IMR-90 (cell line): ENCODE results near the gene IGF1. TPM values are rescaled to one million over a fixed set of nuclear protein-coding genes. Genes with fewer than 3 reads are reported as not detected.

Source experiments
- ATAC-seq: fragments of 200-7000 bp; cut with Tn5 transposase; 2 replicates; pipeline ENCODE4 v1.9.1; 2020; ENCODE audit warnings: low read depth, mild to moderate bottlenecking, moderate library complexity
- BruUV-seq: library from RNA; stranded (reverse); fragments of 400-500 nt; replicated peaks from 2 replicates; lab custom pipeline; 2021; lab: Mats Ljungman, UMichigan
- CTCF ChIA-PET: fragments of 300-600 bp; formaldehyde crosslinking; extraction: SDS; loops from one replicate; lab custom pipeline; 2021; ENCODE audit warnings: antibody characterized with exemption; lab: Yijun Ruan, JAX
- POLR2A ChIA-PET: fragments of 300-600 bp; sonication (Branson Sonifier 250); formaldehyde crosslinking; loops from one replicate; lab custom pipeline; 2022; ENCODE audit warnings: antibody characterized with exemption; ENCODE audit not compliant: unreplicated experiment; lab: Charles Lee
- DNase-seq: peaks from one replicate; pipeline ENCODE4 v3.0.0; 2013
- H2AFZ ChIP-seq: replicated peaks from 2 replicates; pipeline ENCODE3; 2013; ENCODE audit warnings: low read length, mild to moderate bottlenecking; ENCODE audit not compliant: poor library complexity
- H2AK5ac ChIP-seq: 2 replicates; pipeline ENCODE4 v1.6.1; 2013; ENCODE audit warnings: low read depth, low read length, inconsistent platforms
- H2AK9ac ChIP-seq: replicated peaks from 2 replicates; pipeline ENCODE3; 2013; ENCODE audit warnings: mild to moderate bottlenecking, low read depth, low read length, moderate library complexity; ENCODE audit not compliant: poor library complexity
- H2BK120ac ChIP-seq: 2 replicates; pipeline ENCODE4 v1.6.1; 2013; ENCODE audit warnings: low read depth, low read length, inconsistent platforms
- H2BK15ac ChIP-seq: 3 replicates; pipeline ENCODE4 v1.6.1; 2013; ENCODE audit warnings: low read depth, low read length, inconsistent platforms
- H2BK20ac ChIP-seq: 2 replicates; pipeline ENCODE4 v1.6.1; 2013; ENCODE audit warnings: low read depth, mild to moderate bottlenecking, inconsistent platforms, low read length, moderate library complexity
- H2BK5ac ChIP-seq: 2 replicates; pipeline ENCODE4 v1.6.1; 2013; ENCODE audit warnings: mild to moderate bottlenecking, low read depth, low read length, inconsistent platforms; ENCODE audit not compliant: poor library complexity, severe bottlenecking
- H3K14ac ChIP-seq: replicated peaks from 2 replicates; pipeline ENCODE4 v1.6.1; 2013; ENCODE audit warnings: low read depth, low read length, inconsistent platforms
- H3K18ac ChIP-seq: 2 replicates; pipeline ENCODE4 v1.6.1; 2013; ENCODE audit warnings: low read depth, low read length, control low read depth
- H3K23ac ChIP-seq: 2 replicates; pipeline ENCODE4 v1.6.1; 2013; ENCODE audit warnings: low read depth, low read length, inconsistent platforms
- H3K27ac ChIP-seq: 2 replicates; pipeline ENCODE4 v1.5.1; 2013; ENCODE audit warnings: mild to moderate bottlenecking, control low read depth, low read length; ENCODE audit not compliant: insufficient read depth
- H3K27me3 ChIP-seq: 2 replicates; pipeline ENCODE4 v1.6.1; 2013; ENCODE audit warnings: low read length; ENCODE audit not compliant: control insufficient read depth, insufficient read depth
- H3K36me3 ChIP-seq: 2 replicates; pipeline ENCODE4 v1.6.1; 2013; ENCODE audit warnings: low read length, mixed read lengths; ENCODE audit not compliant: control insufficient read depth, insufficient read depth
- H3K4ac ChIP-seq: 2 replicates; pipeline ENCODE4 v1.6.1; 2013; ENCODE audit warnings: low read depth, low read length, inconsistent platforms
- H3K4me1 ChIP-seq: 2 replicates; pipeline ENCODE4 v1.6.1; 2013; ENCODE audit warnings: low read length, mixed read lengths; ENCODE audit not compliant: control insufficient read depth, insufficient read depth
- H3K4me2 ChIP-seq: 2 replicates; pipeline ENCODE4 v1.6.1; 2013; ENCODE audit warnings: low read depth, mild to moderate bottlenecking, control low read depth, low read length, moderate library complexity
- H3K4me3 ChIP-seq: 2 replicates; pipeline ENCODE4 v1.5.1; 2013; ENCODE audit warnings: low read depth, mild to moderate bottlenecking, control low read depth, low read length, moderate library complexity; ENCODE audit not compliant: insufficient read depth
- H3K56ac ChIP-seq: 2 replicates; pipeline ENCODE4 v1.6.1; 2013; ENCODE audit warnings: low read length, inconsistent platforms; ENCODE audit not compliant: insufficient read depth; ENCODE audit errors: extremely low read depth
- H3K79me1 ChIP-seq, 2 experiments: 2 replicates each; pipeline ENCODE4 v1.6.1; 2013; ENCODE audit warnings: low read length in 2 of 2, inconsistent platforms in 1 of 2, low read depth in 1 of 2
- H3K9ac ChIP-seq: 2 replicates; pipeline ENCODE4 v1.6.1; 2013; ENCODE audit warnings: low read depth, low read length, control low read depth
- H3K9me1 ChIP-seq: 2 replicates; pipeline ENCODE4 v1.6.1; 2013; ENCODE audit warnings: low read length, inconsistent platforms; ENCODE audit not compliant: insufficient read depth
- H3K9me3 ChIP-seq: 2 replicates; pipeline ENCODE4 v1.6.1; 2013; ENCODE audit warnings: low read length; ENCODE audit not compliant: control insufficient read depth, insufficient read depth
- H4K20me1 ChIP-seq: 2 replicates; pipeline ENCODE4 v1.6.1; 2013; ENCODE audit warnings: low read length, inconsistent platforms; ENCODE audit not compliant: insufficient read depth
- H4K5ac ChIP-seq: 2 replicates; pipeline ENCODE4 v1.6.1; 2013; ENCODE audit warnings: mild to moderate bottlenecking, low read depth, low read length, control low read depth
- H4K8ac ChIP-seq, 2 experiments: 2 replicates each; pipeline ENCODE4 v1.6.1; 2013; ENCODE audit warnings: low read depth in 2 of 2, low read length in 2 of 2, control low read depth in 1 of 2, inconsistent platforms in 1 of 2
- H4K91ac ChIP-seq: 2 replicates; pipeline ENCODE4 v1.6.1; 2013; ENCODE audit warnings: low read depth, low read length, inconsistent platforms; ENCODE audit not compliant: insufficient read depth
- CEBPB ChIP-seq: IDR thresholded peaks from 2 replicates; pipeline ENCODE4 v1.6.1; 2012; ENCODE audit warnings: low read depth, low read length, improper control_type of control experiment
- CHD1 ChIP-seq: IDR thresholded peaks from 2 replicates; pipeline ENCODE4 v1.6.1; 2012; ENCODE audit warnings: low read depth, low read length, improper control_type of control experiment
- CTCF ChIP-seq: conservative IDR thresholded peaks from 2 replicates; pipeline ENCODE4 v1.5.1; 2012; ENCODE audit warnings: mild to moderate bottlenecking, low read depth, low read length, improper control_type of control experiment
- MAZ ChIP-seq: IDR thresholded peaks from 2 replicates; pipeline ENCODE4 v1.6.1; 2012; ENCODE audit warnings: low read depth, mild to moderate bottlenecking, low read length, improper control_type of control experiment, moderate library complexity, borderline replicate concordance
- MXI1 ChIP-seq: IDR thresholded peaks from 2 replicates; pipeline ENCODE4 v1.6.1; 2012; ENCODE audit warnings: low read depth, mild to moderate bottlenecking, low read length, moderate library complexity, borderline replicate concordance
- NFE2L2 ChIP-seq: fragments of 150-350 bp; IDR thresholded peaks from 2 replicates; pipeline ENCODE4 v1.6.1; 2016; ENCODE audit warnings: low read depth, mild to moderate bottlenecking, low read length
- POLR2A ChIP-seq: IDR thresholded peaks from 2 replicates; pipeline ENCODE4 v1.6.1; 2012; ENCODE audit warnings: mild to moderate bottlenecking, low read depth, low read length
- RAD21 ChIP-seq: IDR thresholded peaks from 2 replicates; pipeline ENCODE4 v1.6.1; 2012; ENCODE audit warnings: low read length, improper control_type of control experiment
- RCOR1 ChIP-seq: IDR thresholded peaks from 2 replicates; pipeline ENCODE4 v1.6.1; 2012; ENCODE audit warnings: mild to moderate bottlenecking, low read length, improper control_type of control experiment; ENCODE audit not compliant: insufficient replicate concordance
- SMC3 ChIP-seq: fragments of 150-350 bp; IDR thresholded peaks from 2 replicates; pipeline ENCODE4 v1.6.1; 2016; ENCODE audit warnings: low read depth, mild to moderate bottlenecking, antibody characterized with exemption, low read length, moderate library complexity
- WGBS, 2 experiments: methylation state at CpG; one replicate each; pipeline versions ENCODE4 v1.1.5 to v1.1.7; 2013; ENCODE audit warnings: missing lambda C conversion rate in 2 of 2; ENCODE audit not compliant: insufficient read length in 1 of 2; ENCODE audit errors: extremely low coverage in 2 of 2; 5-methylcytosine and 5-hydroxymethylcytosine counted together
- dilution Hi-C: fragments of 300-500 bp; cut with HindIII; formaldehyde crosslinking; loops from one replicate; pipeline ENCODE4 v1.14.3; 2018; ENCODE audit warnings: low sequenced_read_pairs; ENCODE audit not compliant: unreplicated experiment
- in situ Hi-C: fragments of 300-500 bp; cut with MboI; formaldehyde crosslinking; loops from 3 replicates; pipeline ENCODE4 v1.14.3; 2019; ENCODE audit warnings: low sequenced_read_pairs, inconsistent platforms, mixed read lengths
- intact Hi-C: fragments of 100-400 bp; cut with micrococcal nuclease; formaldehyde crosslinking; loops from 2 replicates; pipeline ENCODE4 v1.10.0; 2022
- polyA plus RNA-seq, 3 experiments: library from polyadenylated mRNA; depleted of rRNA; stranded (reverse); fragments of >200 nt; gene quantifications; 2 replicates each; pipeline ENCODE4 v1.2.3, GENCODE V29; 2012; ENCODE audit warnings: low replicate concordance in 1 of 3
- total RNA-seq: library from RNA; depleted of rRNA; stranded (reverse); fragments of >200 nt; gene quantifications from 2 replicates; pipeline ENCODE4 v1.2.3, GENCODE V29; 2012
- TF ChIP-seq, protein P1 (sequence below): fragments of 150-350 bp; IDR thresholded peaks from 2 replicates; pipeline ENCODE4 v1.6.1; 2016; ENCODE audit warnings: low read depth, mild to moderate bottlenecking, low read length, moderate library complexity, borderline replicate concordance

Gene IGF1
- total and polyA plus RNA-seq, 2 of the 4 experiments (the other 2 are of a cell fraction), result under 0.01 to 0.12 TPM

- TF ChIP-seq, protein P1, sequence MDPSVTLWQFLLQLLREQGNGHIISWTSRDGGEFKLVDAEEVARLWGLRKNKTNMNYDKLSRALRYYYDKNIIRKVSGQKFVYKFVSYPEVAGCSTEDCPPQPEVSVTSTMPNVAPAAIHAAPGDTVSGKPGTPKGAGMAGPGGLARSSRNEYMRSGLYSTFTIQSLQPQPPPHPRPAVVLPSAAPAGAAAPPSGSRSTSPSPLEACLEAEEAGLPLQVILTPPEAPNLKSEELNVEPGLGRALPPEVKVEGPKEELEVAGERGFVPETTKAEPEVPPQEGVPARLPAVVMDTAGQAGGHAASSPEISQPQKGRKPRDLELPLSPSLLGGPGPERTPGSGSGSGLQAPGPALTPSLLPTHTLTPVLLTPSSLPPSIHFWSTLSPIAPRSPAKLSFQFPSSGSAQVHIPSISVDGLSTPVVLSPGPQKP, result no peak
- no peak for TF ChIP-seq POLR2A
Observed at GRCh38 chr12:102421802-102422583, 58.4 kb downstream of the IGF1 start (continued).

GRCh38 chr12:102419094-102419764 lies 61.1 kb downstream of the IGF1 start:
- no peak overlapping the region for H4K91ac ChIP-seq
- no peaks in the 10 kb centered on the region for H3K9me3 ChIP-seq
- no peak for DNase-seq
- dilution Hi-C loops (no loop called here), in situ Hi-C loops (no loop called here), intact Hi-C loops (no loop called here)
- no peak overlapping the region for H3K9ac ChIP-seq
- H3K18ac ChIP-seq, result no peak overlapping the region
- no peak for ATAC-seq
- no peak overlapping the region for H2BK20ac ChIP-seq
- H3K9me1 ChIP-seq, result no peaks in the 10 kb centered on the region
- H3K79me1 ChIP-seq, result no peaks in the 10 kb centered on the region
- no peak overlapping the region for H3K14ac ChIP-seq
- no peak overlapping the region for H4K5ac ChIP-seq
- H2AK9ac ChIP-seq, result no peak overlapping the region
- no peaks in the 10 kb centered on the region for H4K20me1 ChIP-seq
- no peaks in the 10 kb centered on the region; the same call in 1 of the 2 replicates for H3K4me1 ChIP-seq
- H3K4ac ChIP-seq, result no peak overlapping the region; the same call in 1 of the 2 replicates
- no peak overlapping the region for H3K23ac ChIP-seq
- H2BK120ac ChIP-seq, result no peak overlapping the region
- H2BK15ac ChIP-seq, result no peak overlapping the region
- POLR2A ChIA-PET, result no interaction called here
- H2BK5ac ChIP-seq, result no peak overlapping the region
- no peak overlapping the region for H3K4me3 ChIP-seq
- H3K36me3 ChIP-seq, result no peaks in the 10 kb centered on the region
- H3K27me3 ChIP-seq, result no peaks in the 10 kb centered on the region
- H3K27ac ChIP-seq, result no peak overlapping the region
- CTCF ChIA-PET, result no interaction called here
- no peak overlapping the region for H3K4me2 ChIP-seq
- no peak overlapping the region for H3K56ac ChIP-seq
- WGBS, 2 experiments, result 94% methylated on average over 5 of the region's 11 CpGs; no CpG with 5 or more reads in 1 of the 2 experiments
- H2AK5ac ChIP-seq, result no peak overlapping the region
- H2AFZ ChIP-seq, result no peak overlapping the region
- H4K8ac ChIP-seq, result no peak overlapping the region
- no TSS peak for BruUV-seq
- TF ChIP-seq POLR2A, result no peak
- TF ChIP-seq NFE2L2, result no peak
- TF ChIP-seq CHD1, result no peak
- no peak for TF ChIP-seq MXI1
- no peak for TF ChIP-seq SMC3
- no peak for TF ChIP-seq CEBPB
- TF ChIP-seq RCOR1, result no peak
- TF ChIP-seq, protein P1, result no peak
- TF ChIP-seq RAD21, result no peak
- no peak for TF ChIP-seq MAZ
- no peak for TF ChIP-seq CTCF
